ENCODE results near the gene HOXA3. TPM values are rescaled to one million over a fixed set of nuclear protein-coding genes. Genes with fewer than 3 reads are reported as not detected.

The HOXA3 gene
- total RNA-seq, 1 experiment from 2014 or later: not detected

- Histone ChIP-seq H4K5ac (ENCODE audit: insufficient read length, low read depth, low read length) (no peak overlapping the region), H2AK5ac (ENCODE audit: insufficient read length, low read length) (no peak overlapping the region), H4K20me1 (ENCODE audit: control insufficient read depth, insufficient read depth, insufficient read length) (no peaks in the 10 kb centered on the region), H3K27ac (ENCODE audit: insufficient read length, low read depth, low read length) (no peak overlapping the region), H2BK5ac (ENCODE audit: insufficient read length, low read length) (no peak overlapping the region), H3K4me1 (ENCODE audit: insufficient read depth, low read length) (no peaks in the 10 kb centered on the region), H3K23me2 (ENCODE audit: insufficient read length, low read depth, low read length, poor library complexity, severe bottlenecking) (no peaks in the 10 kb centered on the region), H4K8ac (replicated peaks; ENCODE audit: insufficient read length, low read depth, low read length) (no peak overlapping the region), H3K79me1 (ENCODE audit: insufficient read depth, low read depth, low read length, poor library complexity, severe bottlenecking) (no peaks in the 10 kb centered on the region), H2AFZ (ENCODE audit: low read length) (no peak overlapping the region), H2BK20ac (ENCODE audit: low read depth, low read length, poor library complexity, severe bottlenecking) (no peak overlapping the region), H3K9me3 (ENCODE audit: control insufficient read depth, low read depth, low read length) (no peaks in the 10 kb centered on the region), H3K4ac (ENCODE audit: low read depth, low read length) (no peak overlapping the region), H2BK15ac (ENCODE audit: low read depth, low read length) (no peak overlapping the region), H3K4me2 (ENCODE audit: insufficient read depth, insufficient read length, low read length) (no peak overlapping the region), H3K56ac (ENCODE audit: insufficient read length, low read depth, low read length) (no peak overlapping the region), H2BK120ac (ENCODE audit: low read depth, low read length, poor library complexity, severe bottlenecking) (no peak overlapping the region), H3K79me2 (ENCODE audit: insufficient read depth, low read length) (no peaks in the 10 kb centered on the region), H3K9ac (ENCODE audit: extremely low read depth, insufficient read length, low read length) (no peak overlapping the region), H3K18ac (ENCODE audit: insufficient read length, low read depth, low read length) (no peak overlapping the region), H2BK12ac (ENCODE audit: insufficient read length, low read depth, low read length) (no peak overlapping the region), H3K14ac (ENCODE audit: insufficient read depth, low read length) (no peak overlapping the region), H3K27me3 (ENCODE audit: insufficient read depth, low read length) (peaks cover 97% of the 10 kb centered on the region), H3K23ac (ENCODE audit: insufficient read length, low read depth, low read length) (no peak overlapping the region), H4K91ac (ENCODE audit: insufficient read length, low read depth, low read length) (no peak overlapping the region), H3T11ph (ENCODE audit: low read length) (no peak overlapping the region)
- Mint-ChIP-seq H3K4me1 (peaks cover 17 to 44% of the 10 kb centered on the region in 2 experiments), H3K9me3 (peaks cover 0 to 18% of the 10 kb centered on the region in 2 experiments; a peak in 3 of 5 replicates), H3K27me3 (ENCODE audit: low read depth) (peaks cover 100% of the 10 kb centered on the region), H3K36me3 (ENCODE audit: insufficient read depth in 1 of 3, low read depth in 3 of 3) (peaks cover 0 to 2% (median 0%) of the 10 kb centered on the region in 3 experiments; a peak in 3 of 7 replicates), H3K27ac (peak overlapping the region in 1 of 3 experiments; percentile 32; a peak in 1 of 7 replicates), H3K4me3 (no peak overlapping the region; a peak in 1 of 5 replicates)
- TF ChIP-seq CTCF (conservative IDR thresholded peaks at IDR 0.05): no peak
- no CpG with 5 or more reads among the region's 4 CpGs for WGBS (ENCODE audit: extremely low coverage, insufficient read length, low lambda C conversion rate)
- DNase-seq: no peak
Observed at GRCh38 chr7:27186668-27187474, 34.5 kb upstream of the HOXA3 start.

Data from H9 (cell line).